Naive thymus-derived CD8-positive, alpha-beta T cell (primary cell): ENCODE results near the gene KIAA0513. TPM values are rescaled to one million over a fixed set of nuclear protein-coding genes. Genes with fewer than 3 reads are reported as not detected.
A peak's percentile ranks its signal among the peaks of the same experiment; 100 is the strongest.

Source experiments
- ATAC-seq, 2 donors: fragments of 150-1000 bp; cut with Tn5 transposase in 1 of 2; sonication (Bioruptor Pico), chemical (Tn5 transposase) in 1 of 2; 1 replicate in 1 of 2; 2 replicates in 1 of 2; pipeline ENCODE4 v1.10.0; 2021; ENCODE audit warnings: mild to moderate bottlenecking in 2 of 2, moderate library complexity in 2 of 2
- POLR2A ChIA-PET: fragments of 350-600 bp; sonication (Branson Sonifier 250); formaldehyde crosslinking; loops from one replicate; lab custom pipeline; 2021; ENCODE audit warnings: antibody characterized with exemption; lab: Charles Lee
- DNase-seq, 10 donors: peaks; one replicate each; pipeline versions ENCODE4 v3.0.0 to v3.0.0-alpha.2; 2020 to 2022
- H3K27ac Mint-ChIP-seq, 10 donors: one replicate each; pipeline ENCODE4 v1.8.0; 2020 to 2022; ENCODE audit warnings: mild to moderate bottlenecking in 10 of 10, mixed read lengths in 10 of 10, moderate library complexity in 4 of 10, inconsistent platforms in 1 of 10
- H3K27me3 Mint-ChIP-seq, 5 donors: one replicate each; pipeline ENCODE4 v1.8.0; 2021 to 2022; ENCODE audit warnings: mixed read lengths in 5 of 5
- H3K36me3 Mint-ChIP-seq, 3 donors: one replicate each; pipeline ENCODE4 v1.8.0; 2020 to 2022; ENCODE audit warnings: mixed read lengths in 3 of 3, mild to moderate bottlenecking in 2 of 3, inconsistent platforms in 1 of 3
- H3K4me1 Mint-ChIP-seq, 4 donors: one replicate each; pipeline ENCODE4 v1.8.0; 2021 to 2022; ENCODE audit warnings: mixed read lengths in 4 of 4
- H3K4me3 Mint-ChIP-seq, 10 donors: one replicate each; pipeline ENCODE4 v1.8.0; 2020 to 2022; ENCODE audit warnings: mild to moderate bottlenecking in 10 of 10, mixed read lengths in 10 of 10, moderate library complexity in 6 of 10, inconsistent platforms in 1 of 10
- H3K9me3 Mint-ChIP-seq, 9 donors: one replicate each; pipeline ENCODE4 v1.8.0; 2020 to 2022; ENCODE audit warnings: mixed read lengths in 9 of 9, mild to moderate bottlenecking in 3 of 9, inconsistent platforms in 1 of 9, moderate library complexity in 1 of 9
- polyA plus RNA-seq, 3 donors: library from polyadenylated mRNA; unstranded; fragments of 300-500 nt; fragmentation: Illumina TruSeq; gene quantifications; one replicate each; pipeline ENCODE4 v1.2.3, GENCODE V29; 2021
- total RNA-seq, 8 experiments: library from RNA in 2 of 8; stranded (reverse) in 2 of 8; gene quantifications; one replicate each; pipeline ENCODE4 v1.2.3 and lab custom pipeline; 2021 to 2026

Gene KIAA0513
- total and polyA plus RNA-seq, 5 experiments from 2014 or later: 4.5 to 15.1 (median 12.1) TPM

DNA sequence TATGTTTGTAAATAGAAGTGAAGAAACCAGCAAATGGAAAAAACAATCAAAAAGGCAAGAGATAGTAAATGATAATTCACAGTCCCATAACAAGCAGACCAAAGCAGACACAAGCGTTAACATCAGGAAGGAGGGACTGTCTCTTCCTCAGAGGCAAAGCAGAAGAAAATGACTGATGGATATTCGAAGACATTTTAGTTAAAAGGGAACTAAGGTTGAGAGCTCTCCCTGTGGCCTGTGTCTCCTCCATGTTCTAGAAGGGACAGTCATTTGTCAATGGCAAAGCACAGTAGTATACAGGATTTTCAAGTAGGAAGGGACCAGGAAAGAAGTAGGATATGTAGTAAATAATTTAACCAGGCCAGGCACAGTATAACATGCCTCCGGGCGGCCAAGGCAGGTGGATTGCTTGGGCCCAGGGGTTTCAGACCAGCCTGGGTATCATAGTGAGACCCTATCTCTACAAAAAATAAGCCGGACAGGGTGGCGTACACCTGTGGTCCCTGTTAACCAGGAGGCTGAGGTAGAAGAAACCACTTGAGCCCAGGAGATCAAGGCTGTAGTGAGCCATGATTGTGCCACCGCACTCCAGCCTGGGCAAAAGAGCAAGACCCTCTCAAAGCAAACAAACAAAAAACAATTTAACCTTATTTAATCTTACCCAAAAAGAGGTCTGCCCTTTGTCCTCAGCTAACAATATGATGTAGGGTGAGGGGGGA is 19.9 kb upstream of the KIAA0513 start:
- DNase-seq (no peak), ATAC-seq (no peak)
- H3K27ac Mint-ChIP-seq: peak overlapping the region in 7 of 10 donors; percentile 0 to 51 (median 25)
- H3K4me3 Mint-ChIP-seq: peak overlapping the region in 5 of 10 donors; percentile 4 to 26 (median 16)
- H3K9me3 Mint-ChIP-seq: no peaks in the 10 kb centered on the region
- POLR2A ChIA-PET: interaction anchor here (0.7 kb wide), 2 partner anchors 64 to 869 kb away, joined by 3 to 4 read pairs; no protein-coding TSS in a partner anchor
- no peaks in the 10 kb centered on the region for H3K27me3 Mint-ChIP-seq
- peaks cover 40 to 82% (median 77%) of the 10 kb centered on the region in 4 donors for H3K4me1 Mint-ChIP-seq
- peaks cover 0 to 18% (median 0%) of the 10 kb centered on the region in 3 donors for H3K36me3 Mint-ChIP-seq

DNA sequence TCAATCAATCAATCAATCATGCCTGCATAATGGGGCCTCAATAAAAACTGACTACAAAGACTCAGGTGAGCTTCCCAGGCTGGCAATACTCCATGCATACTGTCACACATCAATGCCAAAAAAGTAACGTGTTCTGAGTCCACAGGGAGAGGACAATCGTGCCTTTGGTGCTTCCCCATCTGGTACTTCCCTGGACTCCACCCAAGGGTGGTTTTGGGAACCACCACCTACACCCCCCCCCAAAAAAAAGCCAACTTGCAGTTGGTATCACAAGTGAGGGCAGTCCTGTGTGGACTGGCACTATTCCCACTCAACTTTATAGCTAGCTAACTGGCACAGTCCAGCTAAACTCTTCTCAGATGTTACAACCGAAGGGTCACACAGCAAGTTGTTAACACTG is 19.3 kb upstream of the KIAA0513 start:
- H3K27me3 Mint-ChIP-seq: no peaks in the 10 kb centered on the region
- no peaks in the 10 kb centered on the region for H3K9me3 Mint-ChIP-seq
- no peak for ATAC-seq
- H3K27ac Mint-ChIP-seq: peak overlapping the region in 1 of 10 donors; percentile 25
- peaks cover 0 to 15% (median 0%) of the 10 kb centered on the region in 3 donors for H3K36me3 Mint-ChIP-seq
- peak overlapping the region in 4 of 10 donors; percentile 7 to 45 (median 24) for H3K4me3 Mint-ChIP-seq
- POLR2A ChIA-PET: interaction anchor here (0.7 kb wide), 1 partner anchor 63 kb away, joined by 4 read pairs; no protein-coding TSS in a partner anchor
- no peak for DNase-seq
- peaks cover 36 to 76% (median 71%) of the 10 kb centered on the region in 4 donors for H3K4me1 Mint-ChIP-seq

DNA sequence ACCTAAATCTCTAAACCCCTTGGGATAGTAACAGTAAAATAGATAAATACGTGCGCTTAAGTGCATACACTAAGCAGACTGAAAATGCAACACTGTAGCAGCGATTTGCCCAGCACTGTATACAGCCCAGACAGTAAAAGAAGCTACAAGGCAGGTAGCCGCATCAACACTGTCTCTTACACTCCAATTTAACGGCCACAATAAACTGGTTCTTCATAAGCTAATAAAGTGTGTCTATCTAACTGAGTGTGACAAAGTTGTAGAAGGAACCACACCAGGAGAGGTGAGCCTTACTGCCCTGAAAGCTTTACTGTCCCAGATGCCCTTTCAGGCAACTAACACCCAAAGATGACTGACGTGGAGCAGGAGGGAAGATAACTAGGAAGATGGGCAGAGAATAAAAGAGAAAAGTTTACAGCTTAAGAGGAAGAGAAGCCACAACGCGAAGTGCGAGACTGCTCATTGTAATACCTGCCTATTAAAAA is 17.1 kb upstream of the KIAA0513 start:
- POLR2A ChIA-PET: interaction anchor here (0.5 to 3.6 kb wide), 7 partner anchors 10 to 76 kb away, joined by 3 to 42 read pairs (median 6); partner anchors contain the start of gene KIAA0513
- H3K36me3 Mint-ChIP-seq: peaks cover 0 to 15% (median 0%) of the 10 kb centered on the region in 3 donors
- DNase-seq (no peak), ATAC-seq (no peak)
- H3K27ac Mint-ChIP-seq: peak overlapping the region; percentile 97 to 100 (median 98)
- peaks cover 24 to 58% (median 50%) of the 10 kb centered on the region in 4 donors for H3K4me1 Mint-ChIP-seq
- no peaks in the 10 kb centered on the region for H3K27me3 Mint-ChIP-seq
- peak overlapping the region; percentile 88 to 99 (median 97) for H3K4me3 Mint-ChIP-seq
- H3K9me3 Mint-ChIP-seq: no peaks in the 10 kb centered on the region

DNA sequence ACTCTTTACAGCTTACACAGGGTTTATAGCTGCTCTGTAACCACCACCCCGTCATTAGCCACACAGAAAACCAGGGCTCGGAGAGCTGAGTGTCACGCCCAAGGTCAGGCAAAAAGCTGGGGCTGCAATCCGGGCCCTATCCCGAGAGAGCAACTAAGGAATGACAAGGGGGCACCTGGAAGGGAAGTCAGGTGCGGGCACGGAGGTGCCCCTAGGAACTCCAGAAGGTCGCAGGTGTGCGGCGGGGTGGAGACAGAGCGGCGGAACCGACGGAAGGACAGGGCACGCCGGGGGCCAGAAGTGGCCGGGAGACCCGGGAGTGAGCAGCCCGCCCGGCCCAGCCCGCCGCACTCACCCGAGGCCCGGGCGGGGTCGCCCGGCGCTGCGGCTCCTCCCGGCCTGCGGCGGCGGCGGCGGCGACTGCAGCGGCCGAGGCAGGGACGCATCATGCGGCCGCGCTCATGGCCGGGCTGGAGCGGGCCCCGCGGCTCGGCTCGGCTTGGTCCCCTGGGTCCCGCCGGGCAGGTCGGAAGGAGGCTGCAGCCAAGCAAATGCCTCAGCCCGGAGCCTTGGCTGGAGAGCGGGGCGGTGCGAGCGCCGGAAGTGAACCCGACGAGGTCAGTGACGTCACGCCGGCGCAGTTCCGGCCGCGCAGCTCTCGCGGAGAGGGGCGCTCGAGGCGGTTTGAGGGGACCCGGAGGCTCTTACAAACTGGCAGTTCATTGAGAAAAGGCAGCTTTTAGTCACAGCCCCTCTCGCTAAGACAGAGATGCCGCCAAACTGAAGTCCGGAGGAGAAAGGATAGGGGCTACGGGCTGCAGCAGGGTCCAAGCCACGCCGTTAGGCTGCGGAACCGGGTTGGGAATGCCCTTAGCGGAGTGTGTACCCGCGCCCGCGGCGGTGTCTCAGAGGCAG is 16.4 kb upstream of the KIAA0513 start, which contains the start of gene ZDHHC7:
TSS of gene ZDHHC7 (minus strand) at position 605 of the 915 bp plus-strand sequence. CDS start 20,917 bp downstream, outside the sequence.
- DNase-seq (peak; percentile 78 to 92 (median 86)), ATAC-seq (peak; percentile 93 to 94)
- Mint-ChIP-seq H3K4me1 (peaks cover 20 to 55% (median 45%) of the 10 kb centered on the region in 4 donors), H3K4me3 (peak within 1 kb of the TSS; percentile 95 to 99 (median 97)), H3K27ac (peak within 1 kb of the TSS; percentile 98 to 100 (median 99)), H3K9me3 (no peaks in the 10 kb centered on the region), H3K27me3 (no peaks in the 10 kb centered on the region), H3K36me3 (peaks cover 0 to 10% (median 0%) of the 10 kb centered on the region in 3 donors)
- POLR2A ChIA-PET: interaction anchor here (0.5 to 3.6 kb wide), 13 partner anchors 9 to 121 kb away, joined by 3 to 42 read pairs (median 3); partner anchors contain the start of gene KIAA0513

- no peak for DNase-seq
- Mint-ChIP-seq H3K4me3 (peak overlapping the region; percentile 94 to 99 (median 96)), H3K36me3 (peaks cover 0 to 7% (median 0%) of the 10 kb centered on the region in 3 donors)
Measured at GRCh38 chr16:85011846-85012284, 15.7 kb upstream of the KIAA0513 start.

GRCh38 chr16:85014311-85014710 is 13.3 kb upstream of the KIAA0513 start:
- Mint-ChIP-seq H3K4me3 (no peak overlapping the region), H3K9me3 (no peaks in the 10 kb centered on the region), H3K27ac (no peak overlapping the region), H3K36me3 (no peaks in the 10 kb centered on the region), H3K27me3 (no peaks in the 10 kb centered on the region), H3K4me1 (peaks cover 17 to 47% (median 33%) of the 10 kb centered on the region in 4 donors)
- ATAC-seq (no peak), DNase-seq (no peak)
- POLR2A ChIA-PET: no interaction called here

More at GRCh38 chr16:85011846-85012284, 15.7 kb upstream of the KIAA0513 start:
- H3K9me3 Mint-ChIP-seq: no peaks in the 10 kb centered on the region
- H3K27me3 Mint-ChIP-seq: no peaks in the 10 kb centered on the region
- peaks cover 18 to 56% (median 46%) of the 10 kb centered on the region in 4 donors for H3K4me1 Mint-ChIP-seq
- H3K27ac Mint-ChIP-seq: peak overlapping the region; percentile 97 to 100 (median 99)
- POLR2A ChIA-PET: interaction anchor here (0.6 to 3.6 kb wide), 11 partner anchors 8 to 121 kb away, joined by 3 to 42 read pairs (median 4); partner anchors contain the start of gene KIAA0513
- no peak for ATAC-seq

DNA sequence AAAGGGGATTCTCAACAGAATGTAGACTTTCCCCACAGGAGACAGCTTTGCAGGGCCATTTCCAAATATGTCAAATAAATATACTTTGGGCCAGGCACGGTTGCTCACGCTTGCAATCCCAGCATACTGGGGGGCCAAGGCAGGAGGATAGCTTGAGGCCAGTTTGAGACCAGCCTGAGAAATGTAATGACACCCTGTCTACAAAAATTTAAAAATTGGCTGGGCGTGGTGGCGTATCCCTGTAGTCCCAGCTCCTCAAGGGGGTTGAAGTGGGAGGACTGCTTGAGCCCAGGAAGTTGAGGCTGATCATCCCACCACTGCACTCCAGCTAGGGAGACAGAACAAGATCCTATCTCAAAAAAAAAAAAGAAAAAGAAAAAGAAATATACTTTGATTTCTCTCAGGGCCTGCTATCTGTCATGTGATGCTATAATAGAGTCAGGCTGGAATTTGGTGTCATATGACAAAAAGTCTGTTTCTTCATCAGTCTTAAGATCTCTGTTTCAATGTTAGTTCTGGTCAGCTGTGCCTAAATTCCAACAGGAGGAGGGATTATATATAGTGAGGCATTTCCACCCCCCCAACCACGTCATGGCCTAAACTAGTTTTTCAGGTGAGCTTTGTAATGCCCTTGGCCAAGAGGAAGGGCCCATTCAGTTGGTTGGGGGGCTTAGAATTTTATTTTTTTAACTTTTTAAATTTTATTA is 12.0 kb upstream of the KIAA0513 start:
- Mint-ChIP-seq H3K4me1 (peaks cover 14 to 36% (median 24%) of the 10 kb centered on the region in 4 donors), H3K36me3 (no peaks in the 10 kb centered on the region), H3K9me3 (no peaks in the 10 kb centered on the region), H3K27me3 (no peaks in the 10 kb centered on the region), H3K4me3 (no peak overlapping the region), H3K27ac (no peak overlapping the region)
- DNase-seq: no peak
- no peak for ATAC-seq
- POLR2A ChIA-PET: interaction anchor here (0.7 to 1.0 kb wide), 2 partner anchors 11 to 332 kb away, joined by 4 read pairs; no protein-coding TSS in a partner anchor

GRCh38 chr16:85017151-85017550 is 10.4 kb upstream of the KIAA0513 start:
- no peak for DNase-seq
- Mint-ChIP-seq H3K9me3 (no peaks in the 10 kb centered on the region), H3K4me3 (no peak overlapping the region), H3K4me1 (peaks cover 7 to 25% (median 15%) of the 10 kb centered on the region in 4 donors), H3K36me3 (no peaks in the 10 kb centered on the region), H3K27ac (peak overlapping the region in 2 of 10 donors; percentile 72 to 73), H3K27me3 (no peaks in the 10 kb centered on the region)
- POLR2A ChIA-PET: interaction anchor here (0.8 kb wide), 1 partner anchor 69 kb away, joined by 3 read pairs; no protein-coding TSS in a partner anchor
- no peak for ATAC-seq

DNA sequence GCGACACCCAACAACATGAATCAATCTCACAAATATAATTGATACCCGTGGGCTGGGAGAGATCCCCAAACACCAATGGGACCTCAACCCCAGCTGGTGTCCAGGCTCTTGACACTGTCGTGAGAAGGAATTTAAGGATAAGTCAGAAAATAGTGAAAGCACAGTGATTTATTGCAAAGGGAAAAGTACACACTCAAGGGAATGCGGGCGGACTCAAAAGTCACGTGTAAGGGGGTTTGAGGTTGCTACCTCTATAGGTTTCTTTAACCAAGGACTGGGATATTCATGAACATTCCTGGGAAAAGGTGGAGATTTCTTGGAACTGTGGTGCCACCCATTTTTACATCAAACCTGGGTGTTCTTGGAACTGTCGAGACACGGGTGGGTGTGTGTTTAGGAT is 10.0 kb upstream of the KIAA0513 start:
- H3K4me1 Mint-ChIP-seq: peaks cover 6 to 22% (median 13%) of the 10 kb centered on the region in 4 donors
- ATAC-seq (no peak), DNase-seq (no peak)
- no peaks in the 10 kb centered on the region for H3K36me3 Mint-ChIP-seq
- no peaks in the 10 kb centered on the region for H3K27me3 Mint-ChIP-seq
- H3K4me3 Mint-ChIP-seq: no peak overlapping the region
- no peak overlapping the region for H3K27ac Mint-ChIP-seq
- POLR2A ChIA-PET: no interaction called here
- H3K9me3 Mint-ChIP-seq: no peaks in the 10 kb centered on the region

GRCh38 chr16:85018529-85019236 is 8.9 kb upstream of the KIAA0513 start:
- Mint-ChIP-seq H3K9me3 (no peaks in the 10 kb centered on the region), H3K4me1 (peaks cover 6 to 22% (median 13%) of the 10 kb centered on the region in 4 donors), H3K4me3 (no peak overlapping the region), H3K27ac (no peak overlapping the region), H3K36me3 (no peaks in the 10 kb centered on the region), H3K27me3 (no peaks in the 10 kb centered on the region)
- POLR2A ChIA-PET: no interaction called here
- no peak for DNase-seq
- ATAC-seq: no peak
